ENCODE measurements around the gene NCOA4.

DNA sequence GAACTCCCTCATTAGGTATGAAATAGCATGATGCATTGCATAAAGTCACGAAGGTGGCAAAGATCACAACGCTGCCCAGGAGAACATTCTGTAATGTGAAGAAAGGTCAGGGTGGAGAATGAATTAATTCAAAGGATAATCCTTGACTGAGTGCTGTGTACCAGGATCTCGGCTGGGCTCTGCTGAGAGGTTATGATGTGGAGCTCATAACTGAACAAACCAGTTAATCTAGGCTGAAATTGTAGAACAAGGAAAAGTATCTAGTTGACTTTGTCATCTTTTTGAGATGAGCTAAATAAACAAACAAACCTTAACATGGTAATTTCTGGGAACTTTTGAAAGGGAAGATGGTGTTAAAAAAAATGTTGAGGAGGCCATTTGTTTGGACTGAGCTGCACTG lies 9.6 kb upstream of the NCOA4 start:
- TF ChIP-seq, protein P1, sequence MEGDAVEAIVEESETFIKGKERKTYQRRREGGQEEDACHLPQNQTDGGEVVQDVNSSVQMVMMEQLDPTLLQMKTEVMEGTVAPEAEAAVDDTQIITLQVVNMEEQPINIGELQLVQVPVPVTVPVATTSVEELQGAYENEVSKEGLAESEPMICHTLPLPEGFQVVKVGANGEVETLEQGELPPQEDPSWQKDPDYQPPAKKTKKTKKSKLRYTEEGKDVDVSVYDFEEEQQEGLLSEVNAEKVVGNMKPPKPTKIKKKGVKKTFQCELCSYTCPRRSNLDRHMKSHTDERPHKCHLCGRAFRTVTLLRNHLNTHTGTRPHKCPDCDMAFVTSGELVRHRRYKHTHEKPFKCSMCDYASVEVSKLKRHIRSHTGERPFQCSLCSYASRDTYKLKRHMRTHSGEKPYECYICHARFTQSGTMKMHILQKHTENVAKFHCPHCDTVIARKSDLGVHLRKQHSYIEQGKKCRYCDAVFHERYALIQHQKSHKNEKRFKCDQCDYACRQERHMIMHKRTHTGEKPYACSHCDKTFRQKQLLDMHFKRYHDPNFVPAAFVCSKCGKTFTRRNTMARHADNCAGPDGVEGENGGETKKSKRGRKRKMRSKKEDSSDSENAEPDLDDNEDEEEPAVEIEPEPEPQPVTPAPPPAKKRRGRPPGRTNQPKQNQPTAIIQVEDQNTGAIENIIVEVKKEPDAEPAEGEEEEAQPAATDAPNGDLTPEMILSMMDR (IDR thresholded peaks at IDR 0.05; ENCODE audit: insufficient read depth, low read length) = no peak
- no peak for TF ChIP-seq POLR2AphosphoS5 (IDR thresholded peaks at IDR 0.05; ENCODE audit: low read depth)
- TF ChIP-seq SPI1 (IDR thresholded peaks at IDR 0.05; ENCODE audit: borderline replicate concordance, low read depth) = no peak
- TF ChIP-seq, protein P2, sequence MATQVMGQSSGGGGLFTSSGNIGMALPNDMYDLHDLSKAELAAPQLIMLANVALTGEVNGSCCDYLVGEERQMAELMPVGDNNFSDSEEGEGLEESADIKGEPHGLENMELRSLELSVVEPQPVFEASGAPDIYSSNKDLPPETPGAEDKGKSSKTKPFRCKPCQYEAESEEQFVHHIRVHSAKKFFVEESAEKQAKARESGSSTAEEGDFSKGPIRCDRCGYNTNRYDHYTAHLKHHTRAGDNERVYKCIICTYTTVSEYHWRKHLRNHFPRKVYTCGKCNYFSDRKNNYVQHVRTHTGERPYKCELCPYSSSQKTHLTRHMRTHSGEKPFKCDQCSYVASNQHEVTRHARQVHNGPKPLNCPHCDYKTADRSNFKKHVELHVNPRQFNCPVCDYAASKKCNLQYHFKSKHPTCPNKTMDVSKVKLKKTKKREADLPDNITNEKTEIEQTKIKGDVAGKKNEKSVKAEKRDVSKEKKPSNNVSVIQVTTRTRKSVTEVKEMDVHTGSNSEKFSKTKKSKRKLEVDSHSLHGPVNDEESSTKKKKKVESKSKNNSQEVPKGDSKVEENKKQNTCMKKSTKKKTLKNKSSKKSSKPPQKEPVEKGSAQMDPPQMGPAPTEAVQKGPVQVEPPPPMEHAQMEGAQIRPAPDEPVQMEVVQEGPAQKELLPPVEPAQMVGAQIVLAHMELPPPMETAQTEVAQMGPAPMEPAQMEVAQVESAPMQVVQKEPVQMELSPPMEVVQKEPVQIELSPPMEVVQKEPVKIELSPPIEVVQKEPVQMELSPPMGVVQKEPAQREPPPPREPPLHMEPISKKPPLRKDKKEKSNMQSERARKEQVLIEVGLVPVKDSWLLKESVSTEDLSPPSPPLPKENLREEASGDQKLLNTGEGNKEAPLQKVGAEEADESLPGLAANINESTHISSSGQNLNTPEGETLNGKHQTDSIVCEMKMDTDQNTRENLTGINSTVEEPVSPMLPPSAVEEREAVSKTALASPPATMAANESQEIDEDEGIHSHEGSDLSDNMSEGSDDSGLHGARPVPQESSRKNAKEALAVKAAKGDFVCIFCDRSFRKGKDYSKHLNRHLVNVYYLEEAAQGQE (IDR thresholded peaks at IDR 0.05; ENCODE audit: insufficient replicate concordance, low read depth) = no peak

All from HL-60 (cell line).